GM18502 (cell line): ENCODE data around the gene CRELD2.

Experiments used
- ATAC-seq: cut with Tn5 transposase; IDR thresholded peaks from one replicate; pipeline ENCODE4 v1.9.1; 2021; ENCODE audit warnings: mild to moderate bottlenecking; ENCODE audit not compliant: unreplicated experiment, poor library complexity

CRELD2 gene

DNA sequence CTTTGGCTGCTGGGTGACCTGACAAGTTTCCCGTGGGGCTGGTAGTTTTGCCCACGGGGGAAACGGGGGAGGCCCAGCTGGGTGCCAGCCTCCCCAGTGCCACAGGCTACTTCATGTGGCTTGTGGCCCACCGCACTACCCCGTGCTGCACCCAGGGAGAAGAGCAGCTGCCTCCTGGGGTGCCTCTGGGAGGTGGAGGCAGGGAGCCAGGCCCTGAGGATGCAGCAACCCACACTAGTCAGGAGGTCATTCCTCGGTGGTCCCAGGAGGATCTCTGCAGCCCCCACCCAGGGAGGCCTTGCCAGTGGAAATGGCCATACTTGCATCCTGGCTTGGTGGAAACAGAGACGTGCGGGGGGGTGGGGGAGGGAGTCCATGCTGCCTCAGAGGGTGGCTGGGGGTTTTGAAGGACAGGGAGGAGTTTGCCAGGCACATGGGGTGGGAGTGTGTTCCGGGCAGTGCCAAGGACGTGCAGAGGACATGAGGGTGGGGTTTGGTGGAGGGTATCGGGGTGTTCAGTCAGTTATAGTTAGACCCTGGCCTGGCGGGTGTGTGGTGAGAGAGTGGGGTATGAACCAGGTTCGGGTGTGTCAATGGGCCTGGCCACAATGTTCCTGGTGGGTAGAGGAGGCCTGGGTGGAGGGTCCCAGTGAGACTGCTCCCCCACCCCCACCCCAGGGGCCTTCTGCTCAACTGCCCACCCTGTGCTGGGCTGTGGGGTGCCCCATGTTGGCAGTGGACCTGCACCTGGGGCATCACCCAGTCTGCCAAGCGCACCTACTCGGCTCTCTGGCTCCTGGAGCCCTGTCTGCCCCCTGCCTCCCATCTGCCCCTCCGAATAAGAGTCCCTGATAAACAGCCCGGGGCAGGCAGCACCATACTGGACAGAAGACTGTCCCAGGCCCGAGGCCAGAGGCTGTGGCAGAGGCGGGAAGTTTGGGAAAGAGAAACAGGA lies 46.0 kb downstream of the CRELD2 start:
- no peak for ATAC-seq

DNA sequence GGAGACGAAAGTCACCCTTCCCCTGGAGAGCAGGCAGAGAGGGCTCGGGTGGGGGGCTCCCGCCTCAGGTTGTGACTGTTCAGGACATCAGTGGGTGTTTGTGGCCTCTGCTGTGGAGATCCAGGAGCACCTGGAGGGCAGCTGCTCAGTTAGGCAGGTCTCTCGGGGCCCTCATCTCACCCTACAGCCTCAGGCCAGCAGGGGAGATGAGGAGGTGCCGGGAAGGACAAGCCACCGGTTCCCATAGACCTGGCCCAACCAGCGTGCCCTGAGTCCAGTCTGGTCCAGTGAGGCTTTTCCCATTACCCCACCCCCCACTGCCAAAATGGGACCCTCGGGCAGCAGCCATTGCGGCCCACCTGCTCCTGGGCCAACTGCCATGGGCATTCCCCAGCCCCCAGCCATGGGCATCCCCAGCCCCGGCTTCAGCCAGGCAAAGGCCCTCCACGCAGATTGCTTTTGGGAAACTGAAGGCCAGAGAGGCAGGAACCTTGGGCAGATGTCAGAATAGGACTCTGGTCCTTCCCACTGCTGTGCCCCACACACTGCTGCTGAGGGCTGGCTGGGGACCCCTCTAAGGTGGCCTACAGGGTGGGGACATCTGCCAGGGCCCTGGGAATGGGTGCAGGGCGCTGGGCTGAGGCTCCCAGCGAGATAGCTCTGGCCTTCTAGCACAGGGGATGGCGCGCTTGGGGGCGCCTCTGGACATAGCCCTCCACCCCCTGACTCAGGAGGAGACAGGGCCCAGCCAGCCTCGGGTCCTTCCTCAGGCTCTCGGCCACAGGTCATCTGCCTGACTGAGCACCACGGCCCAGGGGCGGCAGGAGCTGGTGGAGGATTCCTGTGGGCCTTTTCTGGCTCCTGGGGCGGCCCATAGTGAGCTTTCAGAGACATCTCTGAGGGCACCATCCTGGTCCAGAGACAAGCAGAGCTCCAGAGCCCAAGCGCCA lies 46.9 kb downstream of the CRELD2 start:
- no peak for ATAC-seq

DNA sequence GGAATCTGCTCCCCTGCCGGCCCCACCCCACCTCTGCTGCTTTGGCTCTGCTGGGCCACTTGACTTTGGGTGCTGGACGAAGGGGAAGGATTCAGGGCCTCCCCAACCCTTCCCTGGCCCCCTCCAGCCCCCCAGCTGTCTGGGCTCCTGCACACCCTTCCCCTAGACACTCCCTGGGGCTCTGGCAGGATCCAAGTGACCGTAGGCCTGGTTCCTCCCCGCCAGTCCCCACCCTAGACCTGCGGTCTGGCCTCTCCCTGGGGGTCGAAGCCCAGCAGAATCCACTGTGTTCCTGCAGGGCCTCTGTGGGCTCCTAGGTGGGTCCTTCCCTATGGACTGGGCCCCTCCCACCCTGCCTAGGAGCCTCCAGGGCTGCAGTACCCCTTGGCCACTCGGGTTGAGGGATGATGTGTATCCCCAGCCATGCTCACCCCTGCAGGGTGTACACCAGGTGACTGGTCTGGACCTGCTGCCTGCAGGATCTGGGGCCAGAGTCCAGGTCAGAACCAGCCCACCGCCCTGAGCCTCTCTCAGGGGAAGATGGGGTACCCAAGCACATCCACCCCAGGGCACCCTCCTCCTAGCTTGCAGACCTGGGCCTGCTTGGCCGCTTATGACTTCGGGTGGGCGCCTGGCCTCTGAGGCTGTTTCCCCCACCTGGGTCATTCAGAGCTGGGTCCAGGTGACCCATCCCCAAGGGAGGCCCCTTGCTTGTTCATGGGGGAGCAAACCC lies 47.8 kb downstream of the CRELD2 start:
- ATAC-seq: no peak

DNA sequence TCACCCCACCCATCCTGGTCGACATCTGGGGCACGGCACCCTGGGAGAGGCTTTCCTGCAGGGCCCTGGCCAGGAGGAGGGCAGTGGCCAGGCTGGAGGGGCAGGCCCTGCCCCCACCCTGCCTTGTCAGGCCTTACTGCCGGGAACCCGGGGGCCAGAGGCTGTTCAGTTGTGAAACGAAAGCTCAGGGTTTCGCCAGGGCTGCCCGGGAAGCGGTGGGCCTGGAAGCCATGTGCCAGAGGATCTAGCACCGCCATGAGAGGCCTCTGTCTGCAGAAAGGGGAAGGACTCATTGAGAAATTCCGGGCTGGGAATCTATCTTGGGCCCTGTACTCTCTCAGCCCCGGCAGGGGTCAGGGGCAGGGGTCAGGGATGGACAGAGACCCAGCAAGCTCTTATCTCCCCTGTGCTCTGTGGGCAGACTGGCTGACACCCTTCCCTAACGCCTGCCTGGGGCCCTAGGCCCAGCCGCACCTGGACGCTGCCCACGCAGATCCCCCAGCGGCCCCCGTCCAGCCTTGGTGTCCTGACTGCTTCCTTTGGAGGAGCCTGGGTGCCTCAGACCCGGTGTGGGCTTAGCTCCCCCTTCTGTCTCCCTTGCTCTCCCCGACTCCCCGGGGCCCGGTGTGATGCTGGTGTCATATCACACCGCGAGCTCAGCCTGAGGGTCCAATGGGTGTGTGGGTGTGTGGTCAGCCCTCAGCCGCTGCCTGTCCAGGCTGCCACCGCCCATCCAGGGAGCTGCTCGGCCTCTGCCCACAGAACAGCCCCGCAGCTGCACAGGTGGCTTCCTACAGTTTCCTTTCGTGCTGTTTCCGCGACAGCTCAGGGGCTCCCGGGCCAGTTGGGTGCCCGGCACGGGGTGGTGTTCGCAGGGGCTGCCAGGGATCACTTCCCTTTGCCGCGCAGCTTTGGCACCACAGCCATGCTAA lies 48.6 kb downstream of the CRELD2 start:
- no peak for ATAC-seq

DNA sequence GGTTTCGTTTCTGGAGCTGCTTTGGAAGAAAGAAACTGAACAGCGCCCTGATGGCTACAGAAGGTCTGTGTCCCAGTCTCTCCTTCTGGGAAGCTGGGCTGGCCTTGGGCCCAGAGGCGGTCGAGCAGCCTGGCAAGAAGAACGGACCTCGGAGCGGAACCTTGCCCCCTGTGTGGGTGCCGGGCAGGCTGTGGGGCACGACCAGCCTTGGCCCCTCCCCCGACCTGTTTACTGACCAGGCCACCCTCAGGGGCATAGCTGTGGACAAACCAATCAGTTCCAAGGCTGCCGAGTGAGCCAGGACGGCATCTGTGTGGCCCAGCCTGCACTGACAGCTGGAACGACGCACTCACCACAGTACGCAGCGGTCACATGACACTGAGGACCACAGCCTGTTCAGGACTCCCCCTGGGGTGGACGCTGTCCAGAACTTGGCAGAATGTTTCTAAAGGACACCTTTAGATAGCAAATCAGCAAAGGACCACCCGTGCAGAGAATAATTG lies 49.3 kb downstream of the CRELD2 start:
- ATAC-seq: no peak

DNA sequence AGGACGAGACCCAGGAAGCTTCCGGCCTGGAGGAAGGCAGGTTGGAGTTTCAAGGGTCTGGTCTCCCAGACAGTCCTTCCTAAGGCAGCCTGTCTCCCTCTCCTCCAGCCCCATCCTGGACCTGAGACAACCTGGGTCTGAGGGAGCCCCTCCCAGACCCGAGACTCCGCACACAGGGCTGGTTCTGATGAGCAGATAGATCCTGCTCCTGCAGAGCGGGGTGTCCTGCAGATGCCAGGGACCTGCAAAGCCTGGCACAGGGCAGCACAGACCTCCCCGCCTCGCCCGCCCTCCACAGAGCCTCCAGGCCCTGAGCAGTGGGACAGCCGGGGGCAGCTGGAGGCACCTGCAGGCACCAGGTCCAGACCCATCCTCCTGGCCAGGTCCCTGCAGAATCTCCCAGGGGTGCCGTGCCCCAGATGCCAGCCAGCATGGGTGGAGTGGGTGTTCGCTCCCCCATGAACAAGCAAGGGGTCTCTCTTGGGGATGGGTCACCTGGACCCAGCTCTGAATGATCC lies 49.9 kb downstream of the CRELD2 start:
- ATAC-seq: no peak

DNA sequence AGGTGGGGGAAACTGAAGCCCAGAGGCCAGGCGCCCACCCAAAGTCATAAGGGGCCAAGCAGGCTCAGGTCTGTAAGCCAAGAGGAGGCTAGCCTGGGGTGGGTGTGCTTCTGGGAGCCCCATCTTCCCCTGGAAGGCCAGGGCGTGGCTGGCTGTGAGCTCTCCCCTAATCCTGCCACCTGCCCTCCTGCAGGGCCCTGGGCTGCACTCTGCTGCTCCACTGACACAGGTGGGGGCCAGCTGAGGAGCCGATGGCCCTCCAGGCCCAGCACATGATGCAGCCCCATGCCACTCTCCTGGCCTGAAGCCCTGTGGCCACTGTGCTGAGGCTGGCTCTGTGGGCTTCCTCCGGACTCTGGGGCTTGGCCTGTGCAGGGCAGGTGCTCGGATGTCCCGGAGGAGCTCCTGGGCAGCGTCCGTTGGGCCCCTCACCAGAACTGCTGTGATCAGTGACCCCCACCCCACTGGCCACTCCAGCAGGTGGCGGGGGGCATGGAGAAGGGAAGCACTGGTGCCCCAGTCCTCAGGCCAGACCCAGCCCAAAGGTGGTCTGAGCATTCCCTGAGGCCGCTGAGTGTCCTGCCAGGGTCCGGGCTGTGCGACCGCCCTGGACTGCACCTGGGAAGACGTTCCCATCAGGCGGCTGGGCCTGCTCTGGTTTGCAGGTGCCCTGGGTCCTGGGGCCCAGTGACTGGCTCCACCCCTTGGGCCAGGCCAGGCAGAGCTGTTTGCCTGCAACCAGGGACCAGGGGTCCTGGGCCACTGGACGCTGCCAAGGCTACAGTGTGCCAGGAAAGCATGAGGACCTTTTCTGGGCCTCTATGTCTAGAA lies 50.6 kb downstream of the CRELD2 start:
- no peak for ATAC-seq

DNA sequence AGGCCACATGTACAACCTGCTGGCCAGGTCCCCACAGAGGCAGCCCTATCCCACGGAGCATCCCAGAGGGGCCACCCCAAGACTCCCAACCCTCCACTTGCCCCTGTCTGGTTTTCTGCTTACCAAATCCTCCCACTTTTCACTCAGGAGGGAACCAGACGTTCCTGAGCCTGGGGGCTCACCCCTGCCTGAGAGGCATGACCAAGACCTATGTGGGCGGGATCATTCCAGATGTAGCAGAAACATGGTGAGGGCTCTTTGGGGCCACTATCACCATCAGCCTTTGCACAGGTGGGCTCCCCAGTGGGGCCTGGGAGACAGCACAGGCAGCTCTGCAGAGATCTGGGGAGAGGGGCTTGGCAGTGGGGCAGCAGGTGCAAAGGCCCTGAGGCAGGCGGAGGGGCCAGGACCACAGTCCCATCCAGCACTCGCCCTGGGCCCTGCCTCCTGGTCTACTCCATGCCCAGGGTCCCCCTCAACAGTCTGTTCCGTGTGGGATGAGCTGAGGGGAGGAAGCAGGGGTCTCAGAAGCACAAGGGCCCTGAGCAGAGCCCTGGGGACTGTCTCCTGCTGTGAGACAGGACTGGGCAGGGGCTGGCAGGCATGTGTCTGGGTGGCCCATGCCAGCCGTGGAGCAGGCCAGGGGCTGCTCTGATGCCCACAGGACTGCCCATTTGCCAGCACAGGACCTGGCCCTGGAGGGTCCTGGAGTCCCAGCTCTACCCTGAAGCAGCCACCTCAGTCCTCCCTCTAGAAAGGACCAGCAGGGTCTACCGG lies 51.5 kb downstream of the CRELD2 start:
- ATAC-seq: no peak

DNA sequence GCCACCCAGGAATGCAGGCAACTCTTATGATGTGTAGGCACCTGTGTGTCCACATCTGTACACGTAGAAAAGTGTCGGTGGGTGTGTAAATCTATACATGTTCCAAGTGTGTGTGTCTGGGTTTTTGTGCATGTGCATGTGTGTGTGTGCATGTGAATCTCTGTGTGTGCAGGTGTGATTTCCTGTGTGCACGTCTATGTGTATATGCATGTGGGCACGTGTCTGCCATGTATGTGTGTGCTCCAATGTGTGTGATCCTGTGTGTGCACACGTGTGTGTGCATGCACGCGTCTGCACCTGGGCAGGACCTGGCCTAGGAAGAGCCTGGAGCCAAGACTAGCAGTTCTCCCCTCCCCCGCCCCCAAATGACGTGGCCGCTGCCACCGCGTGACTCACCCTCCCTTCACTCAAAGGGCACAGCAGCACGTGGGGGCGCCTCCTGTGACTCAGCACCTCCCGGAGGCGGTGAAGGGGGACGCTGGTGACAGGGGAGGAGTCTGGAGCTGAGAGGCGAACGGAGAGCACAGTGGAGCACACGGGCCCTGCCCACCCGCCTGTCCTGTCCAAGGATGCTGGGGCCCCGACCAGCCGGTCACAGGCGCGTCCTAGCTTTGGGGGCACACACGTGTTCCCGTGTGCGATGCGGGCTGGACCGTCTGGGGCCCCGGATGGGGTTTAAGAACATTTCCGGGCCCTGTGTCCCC lies 52.2 kb downstream of the CRELD2 start:
- ATAC-seq: peak; percentile 68

DNA sequence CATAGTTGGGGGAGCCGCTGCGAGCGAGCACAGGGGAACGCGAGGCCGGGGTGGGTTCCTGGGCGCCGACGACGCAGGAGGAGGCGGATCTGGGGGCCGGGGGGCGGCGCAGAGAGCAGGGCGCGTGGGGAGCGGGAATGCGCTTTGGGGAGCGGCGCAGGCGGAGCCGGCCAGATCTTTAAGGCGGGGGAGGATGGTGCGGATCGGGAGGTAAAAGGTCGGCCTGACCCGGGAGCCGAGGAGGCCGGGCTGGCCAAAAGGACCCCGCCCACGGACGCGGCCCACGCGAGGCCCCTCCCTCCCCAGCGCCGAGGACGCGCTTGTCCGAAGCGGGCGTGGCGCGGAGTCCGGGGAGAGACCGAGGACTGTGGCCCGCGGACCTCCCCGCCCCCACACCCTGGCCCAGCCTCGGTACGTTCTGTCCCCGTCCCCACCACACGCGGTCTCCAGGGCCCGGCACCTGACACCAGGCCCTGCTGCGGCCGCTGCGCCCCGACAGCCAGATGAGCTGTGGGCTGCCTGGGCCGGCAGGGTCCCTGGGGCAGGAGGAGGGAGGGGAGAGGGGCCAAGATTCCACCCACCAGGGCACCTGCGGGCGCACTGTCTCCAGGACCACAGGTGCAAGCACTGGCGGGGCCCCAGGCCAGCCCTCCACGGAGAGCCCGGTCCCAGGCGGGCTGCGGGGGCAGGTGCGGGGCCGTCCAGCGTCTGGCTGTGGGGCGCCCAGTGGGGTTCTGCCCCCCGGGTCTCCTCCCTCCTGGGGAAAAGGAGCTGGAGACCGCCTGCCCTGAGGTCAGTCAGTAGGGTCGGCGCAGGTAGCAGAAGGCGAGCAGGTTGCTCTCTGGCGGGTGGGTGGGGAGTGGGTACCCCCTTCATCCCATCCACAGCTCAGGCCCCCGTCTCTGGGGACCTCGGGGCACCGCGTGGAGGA lies 53.1 kb downstream of the CRELD2 start:
- ATAC-seq: peak; percentile 29

DNA sequence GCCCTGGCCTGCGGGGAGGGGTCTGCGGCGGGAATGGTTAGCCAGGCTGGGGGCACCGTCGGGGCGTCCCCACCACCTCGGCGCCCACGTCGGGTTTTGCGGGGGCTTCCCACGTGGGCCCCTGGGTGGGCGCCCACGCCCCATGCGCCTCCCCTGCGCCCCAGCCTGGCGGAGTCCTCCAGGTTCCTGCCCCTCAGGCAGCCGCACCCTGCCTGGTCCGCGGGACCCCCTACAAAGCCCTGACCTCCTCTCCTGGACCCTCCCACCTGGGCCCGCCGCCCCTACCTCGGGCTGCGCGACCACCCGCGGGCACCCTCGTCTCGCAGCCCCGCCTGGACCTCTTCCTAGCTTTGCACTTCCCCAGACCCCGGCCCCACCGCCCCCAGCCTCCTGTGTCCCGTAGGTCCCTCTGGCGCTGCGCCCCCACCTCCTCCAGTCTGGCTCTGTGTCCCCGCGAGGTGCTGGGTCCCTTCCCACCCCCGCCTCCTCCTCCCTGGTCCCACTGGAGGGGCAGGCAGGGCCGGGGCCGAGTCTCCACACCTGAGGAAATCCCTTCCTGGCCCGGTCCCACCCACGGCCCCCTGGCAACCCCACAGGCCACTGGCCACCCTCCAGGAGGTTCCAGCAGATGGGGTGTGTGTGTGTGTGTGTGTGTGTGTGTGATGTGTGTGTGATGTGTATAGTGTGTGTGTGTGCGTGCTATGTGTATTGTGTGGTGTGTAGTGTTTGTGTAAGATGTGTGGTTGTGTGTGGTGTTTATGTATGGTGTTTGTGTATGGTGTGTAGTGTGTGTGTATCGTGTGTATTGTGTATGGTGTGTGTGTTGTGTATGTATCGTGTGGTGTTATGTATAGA lies 54.0 kb downstream of the CRELD2 start:
- no peak for ATAC-seq

DNA sequence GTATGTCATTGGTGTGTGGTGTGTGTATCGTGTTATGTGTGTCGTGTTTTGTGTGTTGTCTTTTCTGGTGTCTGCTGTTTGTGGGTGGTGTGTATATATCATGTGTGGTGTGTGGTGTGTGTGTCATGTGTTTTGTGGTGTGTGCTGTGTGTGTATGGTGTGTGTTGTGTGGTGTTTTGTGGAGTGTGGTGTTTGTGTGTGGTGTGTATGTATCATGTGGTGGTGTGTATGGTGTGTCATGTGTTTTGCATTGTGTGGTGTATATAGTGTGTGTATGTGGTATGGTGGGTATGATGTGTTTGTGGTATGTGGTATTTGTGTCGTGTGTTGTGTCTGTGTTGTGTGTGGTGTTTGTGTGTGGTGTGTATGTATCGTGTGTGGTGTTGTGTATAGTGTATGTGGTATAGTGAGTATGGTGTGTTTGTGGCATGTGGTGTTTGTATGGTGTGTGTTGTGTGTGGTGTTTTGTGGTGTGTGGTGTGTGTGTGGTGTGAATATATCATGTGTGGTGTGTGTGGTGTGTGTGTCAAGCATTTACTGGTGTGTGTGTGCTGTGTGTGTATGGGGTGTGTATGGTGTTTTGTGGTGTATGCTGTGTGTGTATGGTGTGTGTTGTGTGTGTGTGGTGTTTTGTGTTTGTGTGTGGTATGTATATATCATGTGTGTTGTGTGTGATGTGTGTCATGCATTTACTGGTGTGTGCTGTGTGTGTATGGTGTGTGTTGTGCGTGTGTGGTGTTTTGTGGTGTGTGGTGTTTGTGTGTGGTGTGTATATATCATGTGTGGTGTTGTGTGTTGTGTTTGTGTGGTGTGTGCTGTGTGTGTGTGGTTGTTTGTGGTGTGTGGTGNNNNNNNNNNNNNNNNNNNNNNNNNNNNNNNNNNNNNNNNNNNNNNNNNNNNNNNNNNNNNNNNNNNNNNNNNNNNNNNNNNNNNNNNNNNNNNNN lies 54.9 kb downstream of the CRELD2 start:
- no peak for ATAC-seq

DNA sequence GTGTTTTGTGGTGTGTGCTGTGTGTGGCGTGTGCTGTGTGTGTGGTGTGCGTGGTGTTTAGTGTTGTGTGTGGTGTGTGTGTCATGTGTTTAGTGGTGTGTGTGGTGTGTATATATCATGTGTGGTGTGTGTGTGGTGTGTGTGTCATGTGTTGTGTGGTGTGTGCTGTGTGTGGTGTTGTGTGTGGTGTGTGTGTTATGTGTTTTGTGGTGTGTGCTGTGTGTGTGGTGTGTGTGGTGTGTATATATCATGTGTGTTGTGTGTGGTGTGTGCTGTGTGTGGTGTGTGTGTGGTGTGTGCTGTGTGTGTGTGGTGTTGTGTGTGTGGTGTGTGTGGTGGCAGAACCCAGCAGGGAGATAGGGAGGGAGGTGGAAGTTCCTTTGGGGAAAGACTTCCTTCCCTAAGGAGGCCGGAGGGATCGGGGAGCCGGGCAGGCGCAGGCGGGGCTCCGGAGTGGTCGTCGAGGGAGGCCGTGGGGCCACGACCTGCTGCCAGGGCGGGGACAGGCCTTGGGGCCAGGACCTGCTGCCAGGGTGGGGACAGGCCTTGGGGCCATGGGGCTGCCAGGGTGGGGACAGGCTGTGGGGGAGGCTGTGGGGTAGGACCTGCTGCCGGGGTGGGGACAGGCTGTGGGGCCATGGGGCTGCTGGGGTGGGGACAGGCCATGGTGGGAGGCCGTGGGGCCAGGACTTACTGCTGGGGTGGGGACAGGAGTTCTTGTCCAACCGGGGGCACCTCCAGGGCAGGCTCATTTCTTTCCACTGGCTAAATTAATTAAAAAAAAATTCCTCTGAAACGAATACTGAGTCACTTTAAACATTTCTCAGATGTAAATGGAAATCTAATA lies 57.3 kb downstream of the CRELD2 start:
- no peak for ATAC-seq
